OCI-LY1 (cell line): ENCODE data around the gene GPR143.

Experiments used
- H2AFZ ChIP-seq: fragments of 200-600 bp; sonication (generic), shearing (Covaris generic); 2 replicates; pipeline ENCODE4 v1.6.0; 2014; ENCODE audit warnings: antibody characterized with exemption, mild to moderate bottlenecking, low read length
- H3F3A ChIP-seq: fragments of 200-600 bp; sonication (generic), shearing (Covaris generic); 2 replicates; pipeline ENCODE4 v1.6.0; 2014; ENCODE audit warnings: mild to moderate bottlenecking, antibody characterized with exemption, low read length, moderate library complexity; ENCODE audit not compliant: insufficient read depth
- H3K27ac ChIP-seq: fragments of 200-600 bp; sonication (generic); 2 replicates; pipeline ENCODE4 v1.5.1; 2014; ENCODE audit warnings: low read length, mixed run types, mild to moderate bottlenecking, low read depth; ENCODE audit not compliant: poor library complexity, severe bottlenecking
- H3K27me3 ChIP-seq: fragments of 200-600 bp; sonication (generic); 2 replicates; pipeline ENCODE4 v1.6.0; 2014; ENCODE audit warnings: antibody characterized with exemption, mild to moderate bottlenecking, low read length, moderate library complexity; ENCODE audit not compliant: insufficient read depth
- H3K36me3 ChIP-seq: fragments of 200-600 bp; sonication (generic); 2 replicates; pipeline ENCODE4 v1.6.1; 2014; ENCODE audit warnings: mild to moderate bottlenecking, antibody characterized with exemption, low read length, moderate library complexity, mixed read lengths; ENCODE audit not compliant: insufficient read depth
- H3K4me1 ChIP-seq: fragments of 200-600 bp; sonication (generic); 2 replicates; pipeline ENCODE4 v1.5.1; 2014; ENCODE audit warnings: mild to moderate bottlenecking, low read length, moderate library complexity; ENCODE audit not compliant: insufficient read depth, severe bottlenecking
- H3K4me2 ChIP-seq: fragments of 200-600 bp; sonication (generic), shearing (Covaris generic); 2 replicates; pipeline ENCODE4 v1.6.1; 2014; ENCODE audit warnings: low read length
- H3K4me3 ChIP-seq: fragments of 200-600 bp; sonication (generic); 2 replicates; pipeline ENCODE4 v1.5.1; 2014; ENCODE audit warnings: low read length, low read depth, mild to moderate bottlenecking, mixed read lengths; ENCODE audit not compliant: poor library complexity, severe bottlenecking
- H3K79me2 ChIP-seq: fragments of 200-600 bp; shearing (Covaris generic); 2 replicates; pipeline ENCODE4 v1.6.1; 2016; ENCODE audit warnings: mixed run types, low read length, mixed read lengths; ENCODE audit not compliant: insufficient read depth
- H3K9ac ChIP-seq: fragments of 200-600 bp; sonication (generic), shearing (Covaris generic); 2 replicates; pipeline ENCODE4 v1.6.1; 2014; ENCODE audit warnings: mild to moderate bottlenecking, low read length, mixed read lengths
- H3K9me2 ChIP-seq: fragments of 200-600 bp; sonication (generic), shearing (Covaris generic); 2 replicates; pipeline ENCODE4 v1.6.1; 2014; ENCODE audit warnings: low read depth, mild to moderate bottlenecking, low read length, mixed read lengths
- H3K9me3 ChIP-seq: fragments of 200-600 bp; shearing (Covaris generic); 2 replicates; pipeline ENCODE4 v1.6.1; 2014; ENCODE audit warnings: low read length, mixed read lengths
- H4K20me1 ChIP-seq: fragments of 200-600 bp; sonication (generic), shearing (Covaris generic); 2 replicates; pipeline ENCODE4 v1.6.0; 2016; ENCODE audit warnings: mild to moderate bottlenecking, low read length; ENCODE audit not compliant: insufficient read depth
- CTCF ChIP-seq: fragments of 200-600 bp; sonication (generic), shearing (Covaris generic); IDR thresholded peaks from 2 replicates; pipeline ENCODE4 v1.5.1; 2017; ENCODE audit warnings: mild to moderate bottlenecking, antibody characterized with exemption, low read length, moderate library complexity, mixed read lengths
- EZH2 ChIP-seq: fragments of 200-600 bp; sonication (generic), shearing (Covaris generic); IDR thresholded peaks from 2 replicates; pipeline ENCODE4 v1.8.0; 2017; ENCODE audit warnings: borderline replicate concordance, mixed run types, mild to moderate bottlenecking, antibody characterized with exemption, low read length, moderate library complexity, mixed read lengths

GPR143 gene

GRCh38 chrX:9717376-9717775, 48.3 kb downstream of the GPR143 start:
- Histone ChIP-seq H4K20me1 (no peaks in the 10 kb centered on the region), H3K27me3 (no peaks in the 10 kb centered on the region), H3K79me2 (no peaks in the 10 kb centered on the region), H3K9me2 (no peaks in the 10 kb centered on the region), H3K4me1 (no peaks in the 10 kb centered on the region), H3K9me3 (no peaks in the 10 kb centered on the region), H3K4me3 (no peak overlapping the region), H3K4me2 (no peak overlapping the region), H3K9ac (no peak overlapping the region), H3K36me3 (peaks cover 85% of the 10 kb centered on the region), H3F3A (no peaks in the 10 kb centered on the region), H3K27ac (no peak overlapping the region), H2AFZ (no peak overlapping the region)
- TF ChIP-seq CTCF, result no peak
- TF ChIP-seq EZH2, result no peak

- H3K4me3 ChIP-seq, result no peak overlapping the region
- no peak overlapping the region for H3K9ac ChIP-seq
- no peaks in the 10 kb centered on the region for H4K20me1 ChIP-seq
- TF ChIP-seq EZH2 (no peak), CTCF (no peak)
- no peaks in the 10 kb centered on the region for H3K79me2 ChIP-seq
- no peaks in the 10 kb centered on the region for H3K9me2 ChIP-seq
- no peak overlapping the region for H2AFZ ChIP-seq
- no peak overlapping the region for H3K27ac ChIP-seq
- no peak overlapping the region for H3K4me2 ChIP-seq
- H3K9me3 ChIP-seq, result no peaks in the 10 kb centered on the region
- peaks cover 62% of the 10 kb centered on the region for H3K36me3 ChIP-seq
- H3K4me1 ChIP-seq, result peaks cover 15% of the 10 kb centered on the region
- H3F3A ChIP-seq, result no peaks in the 10 kb centered on the region
- no peaks in the 10 kb centered on the region for H3K27me3 ChIP-seq
Observed at GRCh38 chrX:9710332-9710731, 55.3 kb downstream of the GPR143 start.

- Histone ChIP-seq H3K9ac (no peak overlapping the region), H3K4me3 (no peak overlapping the region), H2AFZ (no peak overlapping the region), H3K4me2 (no peak overlapping the region; the same call in 1 of the 2 replicates), H3F3A (no peaks in the 10 kb centered on the region), H4K20me1 (no peaks in the 10 kb centered on the region), H3K4me1 (peaks cover 15% of the 10 kb centered on the region), H3K9me2 (no peaks in the 10 kb centered on the region), H3K36me3 (peaks cover 49% of the 10 kb centered on the region), H3K9me3 (no peaks in the 10 kb centered on the region), H3K27me3 (no peaks in the 10 kb centered on the region), H3K79me2 (no peaks in the 10 kb centered on the region), H3K27ac (peak overlapping the region; percentile 73)
- TF ChIP-seq CTCF (peak; percentile 62), EZH2 (no peak)
Observed at GRCh38 chrX:9708923-9709553, 56.6 kb downstream of the GPR143 start.
